GM12892 (cell line): ENCODE measurements around the gene NPHP4.

ENCODE experiments used
- DNase-seq: peaks from one replicate; pipeline ENCODE4 v3.0.0; 2011; ENCODE audit not compliant: insufficient read length
- FAIRE-seq: peaks from 2 replicates; lab custom pipeline; 2011; peaks lifted over from hg19 to GRCh38; lab: Jason Lieb, UNC
- POLR2A ChIP-seq: IDR thresholded peaks from 2 replicates; pipeline ENCODE4 v1.6.1; 2011; ENCODE audit warnings: low read depth, low read length, control low read depth
- POLR2AphosphoS5 ChIP-seq: IDR thresholded peaks from 2 replicates; pipeline ENCODE4 v1.6.1; 2011; ENCODE audit warnings: low read depth, low read length, control low read depth
- TAF1 ChIP-seq: IDR thresholded peaks from 2 replicates; pipeline ENCODE4 v1.6.1; 2011; ENCODE audit warnings: low read depth, mild to moderate bottlenecking, control low read depth, low read length, borderline replicate concordance

The NPHP4 gene

DNA sequence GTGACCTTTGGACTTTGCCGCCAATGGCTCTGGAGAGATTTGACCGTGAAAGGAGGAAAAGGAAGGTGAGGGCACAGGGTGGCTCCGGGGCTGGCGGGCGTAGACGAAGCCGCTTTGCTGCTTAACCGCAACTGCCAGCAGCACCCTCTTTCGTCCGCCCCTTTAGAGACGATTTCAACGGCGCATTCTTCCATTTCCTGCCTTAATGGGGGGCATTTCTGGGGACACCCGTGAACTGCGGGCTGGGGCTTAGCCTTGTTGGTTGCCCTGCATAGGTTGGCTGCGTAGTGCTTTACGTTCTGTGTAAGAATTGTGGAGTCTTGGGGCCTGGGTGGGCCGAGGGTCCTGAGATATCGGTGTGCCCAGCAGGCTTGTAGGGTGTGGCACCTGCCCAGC is 6.7 kb upstream of the NPHP4 start:
- FAIRE-seq (no peak), DNase-seq (no peak)
- TF ChIP-seq TAF1, result no peak
- TF ChIP-seq POLR2A, result no peak
- no peak for TF ChIP-seq POLR2AphosphoS5

DNA sequence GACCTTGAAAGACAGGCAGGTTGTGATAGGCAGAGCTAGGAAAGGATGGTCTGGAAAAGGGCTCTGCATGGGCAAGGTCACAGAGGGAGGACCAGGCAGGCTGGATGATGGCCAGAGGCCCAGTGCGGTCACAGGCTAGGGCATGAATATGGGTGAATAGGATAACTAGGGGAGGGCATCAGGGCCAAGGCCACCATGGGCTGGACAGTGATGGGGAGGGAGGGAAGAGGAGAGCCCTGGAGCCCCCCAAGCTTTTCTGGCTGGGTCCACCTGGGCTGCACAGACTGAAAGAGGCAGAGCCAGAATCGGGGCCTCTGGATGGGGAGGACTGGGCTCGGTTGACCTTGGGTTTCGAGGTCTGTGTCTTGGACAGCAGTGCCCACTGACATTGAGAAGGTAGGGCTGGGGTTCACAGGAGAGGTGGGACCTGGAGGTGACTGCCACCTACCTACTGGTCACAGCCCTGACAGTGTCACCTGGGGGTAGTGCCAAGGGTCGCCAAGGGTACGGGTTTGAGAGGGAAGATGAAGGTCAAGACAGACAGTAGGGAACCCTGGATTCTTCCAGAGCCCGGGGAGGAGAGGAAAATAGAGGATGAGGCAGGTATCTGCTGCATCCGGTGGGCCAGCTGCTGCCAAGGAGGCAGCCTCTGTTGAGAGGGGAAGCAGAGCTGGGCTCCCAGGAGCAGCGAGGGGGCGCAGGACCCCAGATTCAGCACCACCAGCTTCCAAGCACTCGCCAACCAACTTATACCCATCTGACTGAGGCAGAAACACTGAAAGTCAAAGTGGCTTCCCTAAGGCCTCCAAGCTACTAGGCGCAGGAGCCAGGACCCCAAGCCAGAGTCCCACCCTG is 6.1 kb upstream of the NPHP4 start:
- DNase-seq, result no peak
- TF ChIP-seq POLR2AphosphoS5, result no peak
- no peak for TF ChIP-seq POLR2A
- no peak for TF ChIP-seq TAF1
- FAIRE-seq, result no peak

DNA sequence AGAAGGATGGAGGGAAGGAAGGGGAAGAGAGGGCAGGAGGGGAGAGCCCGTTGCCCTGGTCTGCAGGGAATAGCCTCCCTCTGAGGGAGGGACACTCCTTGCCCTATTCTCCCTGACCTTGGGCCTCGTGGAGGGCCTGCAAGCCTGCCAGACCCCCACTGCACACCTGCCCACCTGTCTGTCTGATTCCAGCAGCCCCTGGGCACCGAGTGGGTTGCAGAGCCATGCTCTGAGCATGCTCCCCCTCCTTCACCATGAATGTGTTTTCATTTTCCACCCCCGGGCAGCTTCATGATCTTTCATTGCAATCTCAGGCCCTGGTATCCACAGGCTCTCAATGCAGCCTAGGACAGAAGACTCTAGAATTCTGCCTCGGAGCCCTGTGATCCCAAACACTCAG is 5.1 kb upstream of the NPHP4 start:
- TF ChIP-seq TAF1 (no peak), POLR2A (no peak), POLR2AphosphoS5 (no peak)
- no peak for FAIRE-seq

DNA sequence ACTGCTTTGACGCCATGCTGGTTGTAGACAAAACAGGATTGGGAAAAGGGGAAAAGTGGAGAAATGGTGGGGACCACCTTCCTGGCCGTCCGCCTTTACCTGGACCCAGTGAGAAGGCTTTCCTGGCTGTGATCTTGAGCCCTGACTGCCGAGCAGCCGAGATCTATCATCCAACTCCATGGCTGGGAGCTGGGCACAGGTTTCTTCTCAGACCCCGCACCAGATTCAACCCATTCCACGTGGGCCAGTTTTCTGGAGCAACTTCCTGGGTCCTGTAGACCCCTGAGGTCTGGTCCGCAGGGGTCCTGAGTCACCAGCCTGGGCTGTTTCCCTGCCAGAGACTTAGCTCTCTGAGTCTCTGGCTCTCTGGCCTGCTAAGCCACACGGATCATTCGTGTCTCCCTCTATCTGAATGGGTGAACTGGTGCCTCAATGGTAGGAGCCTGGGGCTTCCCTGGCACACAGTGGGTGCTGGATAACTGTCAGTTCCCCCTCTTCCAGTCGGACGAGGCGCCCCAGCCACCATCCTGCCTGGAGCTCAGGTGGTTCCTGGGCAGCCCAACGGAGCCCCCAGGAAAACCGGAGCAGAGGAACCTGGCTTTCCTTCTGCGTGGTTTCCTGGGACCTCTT is 4.5 kb upstream of the NPHP4 start:
- TF ChIP-seq POLR2AphosphoS5 (no peak), POLR2A (no peak), TAF1 (no peak)
- FAIRE-seq (no peak), DNase-seq (no peak)

More for the DNA sequence above, 5.1 kb upstream of the NPHP4 start:
- DNase-seq, result no peak

DNA sequence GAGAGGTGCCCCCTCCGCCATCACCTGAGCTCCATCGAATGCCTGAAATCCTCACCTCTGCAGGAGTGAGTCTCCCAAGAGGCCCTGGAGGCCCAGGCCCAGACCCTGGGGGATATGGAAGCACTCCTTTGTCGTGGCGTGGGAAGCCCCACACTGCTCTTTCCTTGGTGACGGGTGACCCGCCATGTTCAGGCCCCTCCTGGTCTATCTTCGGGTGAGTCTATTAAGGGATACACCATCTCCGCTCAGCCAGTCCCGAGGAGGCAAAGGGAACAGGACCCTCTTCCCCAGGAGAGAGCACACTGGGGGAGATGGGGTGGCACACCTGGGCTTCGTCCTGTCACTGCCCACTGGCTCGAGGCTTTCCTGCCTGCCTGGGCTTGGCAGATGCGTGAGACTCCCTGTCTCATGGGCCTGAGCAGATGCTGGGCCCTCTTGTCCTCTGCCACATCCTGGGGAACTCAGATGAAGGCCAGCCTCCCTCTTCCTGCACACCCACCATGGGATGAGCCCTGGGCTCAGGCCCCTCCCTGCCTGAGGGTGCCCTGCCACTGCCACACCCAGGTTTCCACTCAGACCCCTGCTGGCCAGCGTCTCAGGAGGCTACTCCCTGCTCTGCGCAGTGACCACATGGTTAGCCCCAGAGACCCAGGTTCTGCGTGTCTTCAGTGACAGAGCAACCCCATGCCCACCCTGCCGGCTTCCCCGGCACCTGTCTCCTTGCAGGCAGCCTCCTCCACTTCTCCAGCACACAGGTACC is 3.8 kb upstream of the NPHP4 start:
- FAIRE-seq (no peak), DNase-seq (no peak)
- no peak for TF ChIP-seq POLR2AphosphoS5
- no peak for TF ChIP-seq POLR2A
- TF ChIP-seq TAF1, result no peak

DNA sequence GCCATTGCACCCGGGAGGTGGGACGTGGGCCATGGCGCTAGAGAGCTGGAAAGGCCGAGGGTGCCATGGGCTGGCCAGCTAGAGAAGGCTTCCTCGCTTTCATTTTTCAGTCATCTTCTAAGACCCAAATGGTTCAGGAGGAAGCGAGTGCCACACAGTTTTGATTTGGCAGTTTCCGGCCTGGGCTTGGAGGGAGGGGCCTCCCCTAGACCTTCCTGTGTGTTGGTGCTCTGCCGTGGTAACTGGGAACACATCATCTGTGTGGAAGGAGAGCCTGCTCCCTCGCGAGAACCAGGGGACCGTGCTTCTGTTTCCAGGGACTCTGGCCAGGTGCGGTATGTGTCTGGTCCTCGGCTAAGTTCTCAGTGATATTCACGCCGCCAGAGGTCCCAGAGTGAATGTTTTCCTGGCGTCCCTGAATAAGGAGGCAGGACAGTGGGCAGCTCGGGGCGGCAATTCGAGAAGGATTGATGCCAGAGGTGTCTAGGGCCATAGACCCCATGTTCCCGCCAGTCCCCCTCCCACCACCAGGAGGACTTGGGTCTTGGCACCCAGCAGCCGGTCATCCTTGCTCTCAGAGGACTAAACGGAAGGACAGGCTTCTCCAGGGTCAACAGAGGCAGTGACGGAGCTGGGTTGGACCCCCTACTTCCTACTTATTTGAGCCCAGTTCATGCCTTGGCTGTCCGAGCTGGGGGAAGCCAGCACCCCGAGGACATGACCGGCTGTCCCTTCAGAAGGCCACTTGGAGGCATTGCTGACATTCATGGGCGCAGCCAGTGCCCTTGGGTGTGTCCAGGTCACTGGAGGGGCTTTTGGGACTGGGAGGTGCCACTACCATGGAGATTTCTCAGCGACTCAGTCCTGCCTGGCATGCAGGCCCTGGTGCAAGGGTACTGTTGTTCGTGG is 2.7 kb upstream of the NPHP4 start:
- FAIRE-seq, result peak; percentile 61
- peak; percentile 65 for DNase-seq

DNA sequence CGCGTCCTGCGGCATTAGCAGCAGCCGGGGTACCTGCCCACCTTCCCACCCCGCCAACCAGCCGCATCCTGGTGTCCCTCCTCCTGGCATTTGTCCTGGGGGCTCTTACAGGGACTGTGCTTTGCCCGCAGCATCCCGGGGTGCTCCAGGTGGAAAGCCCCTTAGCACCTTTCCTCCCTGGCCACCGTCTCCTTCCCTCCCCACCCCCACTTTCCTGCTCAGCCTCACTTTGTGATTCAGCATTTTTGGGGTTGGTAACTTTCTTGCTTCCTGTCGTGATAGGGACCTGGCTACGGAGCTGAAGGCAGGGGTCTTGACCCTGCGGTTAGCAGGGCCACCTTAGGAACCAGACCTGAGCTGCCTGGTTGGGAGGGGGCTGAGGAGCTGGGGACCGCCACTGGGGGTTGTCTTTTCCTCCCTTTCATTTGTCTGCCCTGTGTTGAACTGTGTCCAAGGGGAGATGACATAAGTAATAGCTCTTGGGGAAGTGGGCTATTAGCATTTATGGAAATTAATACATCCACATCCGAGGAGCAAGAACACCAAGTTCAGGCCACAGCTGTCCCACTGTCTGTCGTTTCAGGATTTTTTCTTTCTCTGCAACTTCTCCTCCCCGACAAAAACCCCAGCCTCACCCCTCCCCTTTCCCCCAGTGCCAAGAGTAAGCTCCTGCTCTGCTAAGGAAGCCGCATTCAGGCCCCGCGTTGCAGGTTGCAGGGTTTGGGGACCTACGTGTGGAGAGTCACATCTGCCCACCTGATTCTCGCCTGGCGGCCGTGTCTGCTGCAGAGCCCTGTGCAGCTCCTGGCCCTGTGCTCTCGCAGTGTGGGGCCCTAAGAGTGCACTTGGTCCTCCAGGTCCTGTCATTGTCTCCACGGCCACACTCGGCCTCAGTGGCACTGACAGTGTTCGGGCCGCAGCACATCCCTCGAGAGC is 1.6 kb upstream of the NPHP4 start:
- FAIRE-seq (peak; percentile 79), DNase-seq (no peak)
- peak; percentile 38; the same call in 1 of the 2 replicates for TF ChIP-seq TAF1
- TF ChIP-seq POLR2A, result no peak; the same call in 1 of the 2 replicates

More for the DNA sequence above, 2.7 kb upstream of the NPHP4 start:
- TF ChIP-seq POLR2AphosphoS5 (no peak), POLR2A (peak; percentile 16; the same call in 1 of the 2 replicates), TAF1 (0 out of 2 replicates have a peak, but pooled peaks have one; percentile 10)

DNA sequence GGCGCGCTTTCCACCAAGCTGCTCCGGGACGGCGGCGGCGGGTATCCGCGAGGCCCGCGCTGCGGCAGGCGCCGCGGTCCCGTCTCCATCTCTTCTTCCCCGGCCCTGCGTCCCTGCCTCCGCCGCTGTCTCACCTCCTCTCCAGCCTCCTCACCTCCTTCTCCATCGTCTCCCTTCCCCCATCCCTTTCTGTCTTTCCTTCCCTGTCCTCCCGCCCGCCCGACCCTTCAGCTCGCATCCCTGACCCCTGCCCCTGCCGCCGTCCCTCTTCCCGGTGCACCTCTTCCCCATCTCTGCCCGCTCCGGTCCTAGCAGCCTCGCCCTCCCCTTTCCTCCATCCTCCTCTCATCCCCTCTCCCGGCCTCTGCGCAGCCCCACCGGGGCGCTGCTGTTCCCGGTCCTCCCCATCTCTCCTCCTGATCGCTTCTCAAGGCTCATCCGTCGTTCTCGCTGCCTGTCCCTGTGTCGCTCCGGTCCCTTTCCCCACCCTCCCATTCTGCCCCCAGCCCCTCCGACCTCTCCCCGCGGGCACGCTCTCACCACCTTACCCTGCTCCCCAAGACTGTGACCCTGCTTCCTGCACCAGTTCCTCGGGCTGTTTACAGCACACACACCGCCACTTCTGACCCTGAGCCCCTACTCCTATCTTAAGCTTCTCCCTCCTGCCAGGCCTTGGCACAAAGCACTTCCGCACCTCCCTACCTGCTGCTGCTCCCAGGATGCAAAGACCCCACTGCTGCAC is 760 bp upstream of the NPHP4 start:
- DNase-seq (no peak), FAIRE-seq (no peak)
- no peak for TF ChIP-seq POLR2A
- TF ChIP-seq TAF1, result no peak
- 0 out of 2 replicates have a peak, but pooled peaks have one; percentile 3 for TF ChIP-seq POLR2AphosphoS5
